ENCODE measurements around the gene MSX2.

Gene MSX2

GRCh38 chr5:174693697-174694385 lies 30.5 kb upstream of the MSX2 start:
- H3K4me1 Mint-ChIP-seq, result peaks cover 71% of the 10 kb centered on the region
- H3K27me3 Mint-ChIP-seq (ENCODE audit: low read depth, poor library complexity), result peaks cover 17% of the 10 kb centered on the region
- H3K4me3 Mint-ChIP-seq, result no peak overlapping the region
- no peak for DNase-seq
- no peak for TF ChIP-seq CTCF (IDR thresholded peaks at IDR 0.05)
- H3K36me3 Mint-ChIP-seq (ENCODE audit: low read depth), result no peaks in the 10 kb centered on the region
- no peaks in the 10 kb centered on the region for H3K9me3 Mint-ChIP-seq
- H3K27ac Mint-ChIP-seq, result no peak overlapping the region

- H3K36me3 Mint-ChIP-seq (ENCODE audit: low read depth), result no peaks in the 10 kb centered on the region
- DNase-seq, result no peak
- peaks cover 70% of the 10 kb centered on the region for H3K4me1 Mint-ChIP-seq
- TF ChIP-seq CTCF (IDR thresholded peaks at IDR 0.05), result no peak
- no peaks in the 10 kb centered on the region for H3K9me3 Mint-ChIP-seq
- H3K27me3 Mint-ChIP-seq (ENCODE audit: low read depth, poor library complexity), result peaks cover 12% of the 10 kb centered on the region
- H3K27ac Mint-ChIP-seq, result no peak overlapping the region
- H3K4me3 Mint-ChIP-seq, result no peak overlapping the region
Observed at GRCh38 chr5:174694611-174695010, 29.8 kb upstream of the MSX2 start.

- peak; percentile 13 for TF ChIP-seq CTCF (IDR thresholded peaks at IDR 0.05)
- H3K36me3 Mint-ChIP-seq (ENCODE audit: low read depth), result no peaks in the 10 kb centered on the region
- H3K27me3 Mint-ChIP-seq (ENCODE audit: low read depth, poor library complexity), result peaks cover 12% of the 10 kb centered on the region
- no peak for DNase-seq
- H3K4me1 Mint-ChIP-seq, result peaks cover 38% of the 10 kb centered on the region
- H3K27ac Mint-ChIP-seq, result no peak overlapping the region
- H3K9me3 Mint-ChIP-seq, result no peaks in the 10 kb centered on the region
- no peak overlapping the region for H3K4me3 Mint-ChIP-seq
Observed at GRCh38 chr5:174698156-174698555, 26.2 kb upstream of the MSX2 start.

GRCh38 chr5:174699131-174699530 lies 25.3 kb upstream of the MSX2 start:
- Mint-ChIP-seq H3K27me3 (ENCODE audit: low read depth, poor library complexity) (peaks cover 13% of the 10 kb centered on the region), H3K4me3 (no peak overlapping the region), H3K9me3 (no peaks in the 10 kb centered on the region), H3K27ac (no peak overlapping the region), H3K36me3 (ENCODE audit: low read depth) (no peaks in the 10 kb centered on the region), H3K4me1 (peaks cover 28% of the 10 kb centered on the region)
- no peak for DNase-seq
- TF ChIP-seq CTCF (IDR thresholded peaks at IDR 0.05), result no peak

- no peak for TF ChIP-seq CTCF (IDR thresholded peaks at IDR 0.05)
- Mint-ChIP-seq H3K27me3 (ENCODE audit: low read depth, poor library complexity) (peaks cover 15% of the 10 kb centered on the region), H3K27ac (peak overlapping the region; percentile 48), H3K4me1 (peaks cover 46% of the 10 kb centered on the region), H3K9me3 (no peaks in the 10 kb centered on the region), H3K4me3 (peak overlapping the region; percentile 13), H3K36me3 (ENCODE audit: low read depth) (no peaks in the 10 kb centered on the region)
- no peak for DNase-seq
Observed at GRCh38 chr5:174706997-174707572, 17.3 kb upstream of the MSX2 start.

GRCh38 chr5:174707671-174708070 lies 16.7 kb upstream of the MSX2 start:
- Mint-ChIP-seq H3K36me3 (ENCODE audit: low read depth) (no peaks in the 10 kb centered on the region), H3K27ac (peak overlapping the region; percentile 48), H3K4me1 (peaks cover 46% of the 10 kb centered on the region), H3K4me3 (no peak overlapping the region), H3K27me3 (ENCODE audit: low read depth, poor library complexity) (peaks cover 15% of the 10 kb centered on the region), H3K9me3 (no peaks in the 10 kb centered on the region)
- DNase-seq, result no peak
- TF ChIP-seq CTCF (IDR thresholded peaks at IDR 0.05), result no peak

Data from nephron progenitor cell (in vitro differentiated cells).